Cardiac fibroblast (primary cell): Measurements from ENCODE around the gene NUB1.

ENCODE experiments used
- DNase-seq, 2 donors: peaks; one replicate each; pipeline versions ENCODE4 v3.0.0 to v3.0.0-alpha.2; 2010; ENCODE audit warnings: low read depth in 2 of 2
- H3K4me3 ChIP-seq, 2 donors: replicated peaks in 1 of 2; 1 replicate in 1 of 2; 2 replicates in 1 of 2; pipeline ENCODE4 v1.5.1; 2011; ENCODE audit warnings: low read depth in 2 of 2, low read length in 2 of 2, mild to moderate bottlenecking in 2 of 2, moderate library complexity in 1 of 2
- TF ChIP-seq, protein P1 (sequence below): IDR thresholded peaks from one replicate; pipeline ENCODE4 v1.5.1; 2011; ENCODE audit warnings: low read depth, mild to moderate bottlenecking, low read length, inconsistent platforms

The NUB1 gene

DNA sequence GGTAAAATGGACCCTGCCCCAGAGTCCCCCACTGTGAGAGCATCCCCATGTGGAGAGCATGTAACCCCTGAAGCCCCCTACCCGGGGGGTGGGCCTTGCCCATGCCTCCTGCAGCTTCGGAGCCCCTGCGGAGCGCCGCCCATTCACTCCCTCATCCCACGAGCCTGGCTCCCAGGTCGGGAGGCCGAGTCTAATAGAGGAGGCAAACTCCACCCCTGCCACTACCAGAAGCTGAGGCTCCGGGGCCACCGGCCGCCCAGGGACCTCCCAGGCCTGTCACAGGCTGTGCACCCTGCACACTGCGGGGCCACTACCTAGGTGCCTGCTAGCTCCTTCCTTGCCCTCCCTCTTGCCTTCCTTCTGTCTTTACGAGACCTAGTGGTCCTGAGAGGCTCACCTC, 50.8 kb downstream of the NUB1 start:
- TF ChIP-seq, protein P1, sequence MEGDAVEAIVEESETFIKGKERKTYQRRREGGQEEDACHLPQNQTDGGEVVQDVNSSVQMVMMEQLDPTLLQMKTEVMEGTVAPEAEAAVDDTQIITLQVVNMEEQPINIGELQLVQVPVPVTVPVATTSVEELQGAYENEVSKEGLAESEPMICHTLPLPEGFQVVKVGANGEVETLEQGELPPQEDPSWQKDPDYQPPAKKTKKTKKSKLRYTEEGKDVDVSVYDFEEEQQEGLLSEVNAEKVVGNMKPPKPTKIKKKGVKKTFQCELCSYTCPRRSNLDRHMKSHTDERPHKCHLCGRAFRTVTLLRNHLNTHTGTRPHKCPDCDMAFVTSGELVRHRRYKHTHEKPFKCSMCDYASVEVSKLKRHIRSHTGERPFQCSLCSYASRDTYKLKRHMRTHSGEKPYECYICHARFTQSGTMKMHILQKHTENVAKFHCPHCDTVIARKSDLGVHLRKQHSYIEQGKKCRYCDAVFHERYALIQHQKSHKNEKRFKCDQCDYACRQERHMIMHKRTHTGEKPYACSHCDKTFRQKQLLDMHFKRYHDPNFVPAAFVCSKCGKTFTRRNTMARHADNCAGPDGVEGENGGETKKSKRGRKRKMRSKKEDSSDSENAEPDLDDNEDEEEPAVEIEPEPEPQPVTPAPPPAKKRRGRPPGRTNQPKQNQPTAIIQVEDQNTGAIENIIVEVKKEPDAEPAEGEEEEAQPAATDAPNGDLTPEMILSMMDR = no peak
- no peak for DNase-seq
- H3K4me3 ChIP-seq = no peak overlapping the region

DNA sequence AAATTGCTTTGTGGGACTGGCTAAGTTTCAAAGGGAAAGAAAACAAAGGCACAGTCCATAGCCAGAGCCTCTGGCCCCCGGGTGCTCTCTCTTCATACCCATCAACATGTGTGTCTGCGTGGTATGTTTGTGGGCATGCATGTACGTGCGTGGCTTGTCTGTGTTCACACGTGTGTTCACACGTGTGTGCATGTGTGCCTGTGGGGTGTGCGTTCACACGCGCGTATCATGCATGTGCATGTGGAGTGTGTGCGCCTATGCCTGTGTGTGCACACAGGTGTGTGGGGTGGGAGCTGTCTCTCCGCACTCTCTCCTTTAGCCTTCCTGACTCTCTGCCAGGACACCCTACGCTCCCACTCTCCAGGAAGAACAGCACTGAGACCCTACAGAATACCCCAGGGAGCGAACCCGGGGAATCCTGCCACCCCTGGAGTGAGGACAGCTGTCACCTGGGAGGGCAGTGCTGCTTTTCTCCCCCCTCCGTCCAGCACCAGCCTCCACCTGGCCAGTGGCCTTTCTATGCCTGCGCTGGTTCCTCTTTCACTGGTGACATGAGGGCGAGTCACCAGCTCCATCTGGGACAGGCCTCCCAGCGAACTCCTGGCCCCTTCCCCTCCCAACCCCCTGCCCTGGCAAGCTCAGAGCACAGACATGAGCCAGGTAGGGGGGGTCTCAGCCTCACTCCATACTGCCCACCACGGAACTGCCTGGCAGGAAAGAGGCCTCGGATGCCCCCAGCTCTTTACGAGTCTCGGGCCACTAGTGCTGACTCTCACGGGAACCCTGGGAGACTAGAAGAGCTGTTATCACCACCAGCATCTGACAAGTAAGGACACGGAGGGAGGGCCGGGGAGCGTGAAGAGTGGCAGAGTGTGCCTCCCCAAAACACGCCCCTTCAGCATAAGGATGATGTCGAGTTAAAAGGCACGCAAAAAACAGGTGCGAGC, 51.7 kb downstream of the NUB1 start:
- H3K4me3 ChIP-seq = no peak overlapping the region
- DNase-seq = no peak
- TF ChIP-seq, protein P1 = no peak

DNA sequence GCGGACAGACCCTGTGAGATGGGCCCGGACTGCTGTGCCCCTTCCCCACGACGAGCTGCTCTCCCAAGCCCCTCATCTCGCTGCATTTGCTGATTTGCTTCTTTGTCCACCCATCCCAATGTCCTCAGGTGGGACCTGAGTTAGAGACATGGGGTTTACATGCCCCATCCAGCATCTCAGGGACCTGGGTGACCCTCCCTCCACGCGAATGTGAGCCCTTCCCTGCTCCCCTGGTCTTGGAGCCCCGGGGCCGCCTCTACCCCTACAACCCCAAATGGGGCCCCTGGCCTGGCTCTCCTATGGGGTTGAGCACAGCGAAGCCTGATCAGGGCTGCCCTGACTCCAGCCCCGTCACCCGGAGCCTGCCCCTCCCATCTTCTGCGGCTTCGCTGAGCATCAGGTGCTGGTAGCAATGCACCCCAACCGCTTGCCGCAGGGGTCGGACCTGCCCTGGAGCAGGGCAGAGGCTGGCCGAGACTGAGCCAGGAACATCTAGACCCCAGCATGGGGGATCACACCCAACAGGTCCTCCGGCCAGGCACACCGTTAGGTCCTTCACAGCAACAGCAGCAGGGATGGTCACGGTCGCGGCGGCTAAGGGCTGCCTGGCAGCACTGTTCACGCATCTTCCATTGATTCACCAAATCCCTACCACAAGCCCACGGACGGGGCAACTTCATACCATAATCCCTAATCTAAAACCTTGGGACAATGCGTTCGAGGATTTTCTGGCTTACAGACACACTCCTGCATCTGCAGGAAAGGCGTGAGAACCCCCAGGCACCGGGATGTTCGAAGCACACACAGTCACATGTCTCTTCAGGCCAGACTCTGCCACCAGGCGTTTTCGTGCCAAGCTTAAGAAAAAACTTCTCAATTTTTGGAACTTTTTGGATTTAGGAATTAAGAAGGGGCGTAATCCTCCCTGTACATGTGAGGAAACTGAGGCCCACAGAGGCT, 52.7 kb downstream of the NUB1 start:
- no peak for DNase-seq
- TF ChIP-seq, protein P1 = no peak
- no peak overlapping the region for H3K4me3 ChIP-seq

DNA sequence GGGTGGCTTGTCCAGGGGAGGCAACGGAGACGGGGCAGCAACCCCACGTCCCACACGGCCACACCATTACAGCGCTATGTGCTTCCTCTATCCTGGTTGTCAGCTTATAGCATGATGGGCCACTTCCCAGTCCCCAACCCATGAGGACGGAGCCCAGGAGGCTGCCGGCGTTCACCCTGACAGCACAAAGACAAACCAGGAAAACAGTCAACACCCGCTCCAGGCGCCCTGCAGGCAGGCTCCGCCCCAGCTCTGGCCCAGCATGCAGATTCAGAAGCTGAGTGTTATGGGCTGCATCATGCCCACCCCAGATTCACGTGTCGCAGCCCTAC, 53.4 kb downstream of the NUB1 start:
- H3K4me3 ChIP-seq = no peak overlapping the region
- no peak for DNase-seq
- TF ChIP-seq, protein P1 = no peak

DNA sequence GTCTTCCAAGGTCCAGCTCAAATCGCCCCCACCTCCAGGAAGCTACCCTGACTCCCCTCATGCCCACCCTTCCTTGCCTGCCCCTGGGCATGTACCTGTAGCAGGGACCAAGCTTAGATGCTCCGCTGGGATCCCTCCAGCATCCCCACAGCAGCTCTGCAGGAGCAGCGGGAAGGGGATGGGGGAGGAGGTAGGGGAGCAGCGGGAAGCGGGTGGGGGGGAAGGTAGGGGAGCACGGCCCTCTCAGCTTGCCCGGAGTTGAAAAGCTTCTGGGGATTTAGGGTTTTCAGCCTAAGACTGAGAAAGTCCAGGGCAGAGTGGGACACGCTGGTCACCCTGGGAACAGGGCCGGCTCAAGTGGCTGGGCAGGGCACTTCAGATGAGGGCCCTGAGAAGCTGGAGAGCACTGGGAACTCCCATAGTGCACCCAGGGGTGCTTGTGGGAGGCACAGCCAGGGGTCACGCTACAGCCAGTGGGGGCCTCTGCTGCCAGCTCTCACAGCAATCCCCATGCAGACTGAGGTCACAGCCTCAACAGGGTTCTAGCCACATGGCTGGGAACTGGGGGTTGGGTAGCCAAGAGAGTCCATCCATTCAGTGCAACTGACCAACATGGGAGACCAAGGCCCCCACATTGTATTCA, 54.8 kb downstream of the NUB1 start:
- no peak for DNase-seq
- TF ChIP-seq, protein P1 = no peak
- no peak overlapping the region for H3K4me3 ChIP-seq

DNA sequence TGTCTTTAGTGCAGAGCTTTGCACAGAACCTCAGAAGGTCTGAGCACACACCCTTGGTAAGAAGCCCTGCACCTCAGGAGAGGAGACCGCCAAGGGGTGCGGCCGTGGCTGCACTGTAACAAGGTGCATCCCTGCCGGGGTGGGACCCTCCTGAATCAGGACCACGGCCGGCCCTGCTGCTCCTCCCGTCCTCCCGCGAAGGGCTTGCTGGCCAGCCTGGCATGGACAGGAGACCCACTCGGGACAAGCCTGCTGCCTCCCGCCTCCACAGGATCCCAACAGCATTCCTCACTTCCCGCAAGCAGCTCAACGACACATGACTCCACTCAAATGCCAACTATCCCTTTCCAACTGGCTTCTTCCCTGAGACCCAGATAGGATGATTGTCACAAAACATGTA, 55.4 kb downstream of the NUB1 start:
- H3K4me3 ChIP-seq = no peak overlapping the region
- DNase-seq = no peak
- TF ChIP-seq, protein P1 = no peak
